ENCODE measurements around the gene LRG1. TPM values are rescaled to one million over a fixed set of nuclear protein-coding genes. Genes with fewer than 3 reads are reported as not detected.

LRG1 gene
- total RNA-seq, 1 donor from 2014 or later, result not detected

DNA sequence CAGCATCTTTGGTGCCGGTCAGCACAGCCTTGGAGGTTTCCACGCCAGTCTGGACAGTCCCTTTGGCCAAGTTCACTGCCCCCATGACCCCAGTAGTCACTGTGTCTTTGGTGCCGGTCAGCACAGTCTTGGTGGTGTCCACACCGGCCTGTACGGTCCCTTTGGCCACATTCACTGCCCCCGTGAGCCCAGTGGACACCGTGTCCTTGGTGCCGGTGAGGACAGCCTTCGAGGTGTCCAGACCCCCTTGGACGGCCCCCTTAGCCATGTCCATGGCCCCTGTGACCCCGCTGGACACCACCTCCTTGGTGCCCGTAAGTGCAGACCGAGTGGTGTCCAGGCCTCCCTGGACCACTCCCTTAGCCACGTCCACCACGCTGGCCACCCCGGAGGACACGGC lies 26.6 kb downstream of the LRG1 start:
- Histone ChIP-seq H3K36me3 (no peaks in the 10 kb centered on the region), H2AFZ (replicated peaks) (no peak overlapping the region), H3K27ac (no peak overlapping the region), H3K79me2 (ENCODE audit: low read depth) (no peaks in the 10 kb centered on the region), H4K20me1 (ENCODE audit: low read depth) (no peaks in the 10 kb centered on the region), H3K4me2 (no peak overlapping the region), H3K27me3 (peaks cover 26% of the 10 kb centered on the region), H3K4me3 (no peak overlapping the region), H3K4me1 (peaks cover 6% of the 10 kb centered on the region), H3K9me3 (ENCODE audit: low read depth) (no peaks in the 10 kb centered on the region), H3F3A (ENCODE audit: low read depth) (no peaks in the 10 kb centered on the region), H3K9ac (no peak overlapping the region)
- Mint-ChIP-seq H3K27me3 (ENCODE audit: insufficient read depth, low read depth) (peaks cover 12% of the 10 kb centered on the region), H3K4me1 (no peaks in the 10 kb centered on the region), H3K36me3 (no peaks in the 10 kb centered on the region), H3K27ac (no peak overlapping the region), H3K9me3 (no peaks in the 10 kb centered on the region), H3K4me3 (no peak overlapping the region)
- TF ChIP-seq EZH2 (IDR thresholded peaks at IDR 0.05), result no peak
- TF ChIP-seq EZH2phosphoT487 (IDR thresholded peaks at IDR 0.05), result no peak
- TF ChIP-seq, protein P1, sequence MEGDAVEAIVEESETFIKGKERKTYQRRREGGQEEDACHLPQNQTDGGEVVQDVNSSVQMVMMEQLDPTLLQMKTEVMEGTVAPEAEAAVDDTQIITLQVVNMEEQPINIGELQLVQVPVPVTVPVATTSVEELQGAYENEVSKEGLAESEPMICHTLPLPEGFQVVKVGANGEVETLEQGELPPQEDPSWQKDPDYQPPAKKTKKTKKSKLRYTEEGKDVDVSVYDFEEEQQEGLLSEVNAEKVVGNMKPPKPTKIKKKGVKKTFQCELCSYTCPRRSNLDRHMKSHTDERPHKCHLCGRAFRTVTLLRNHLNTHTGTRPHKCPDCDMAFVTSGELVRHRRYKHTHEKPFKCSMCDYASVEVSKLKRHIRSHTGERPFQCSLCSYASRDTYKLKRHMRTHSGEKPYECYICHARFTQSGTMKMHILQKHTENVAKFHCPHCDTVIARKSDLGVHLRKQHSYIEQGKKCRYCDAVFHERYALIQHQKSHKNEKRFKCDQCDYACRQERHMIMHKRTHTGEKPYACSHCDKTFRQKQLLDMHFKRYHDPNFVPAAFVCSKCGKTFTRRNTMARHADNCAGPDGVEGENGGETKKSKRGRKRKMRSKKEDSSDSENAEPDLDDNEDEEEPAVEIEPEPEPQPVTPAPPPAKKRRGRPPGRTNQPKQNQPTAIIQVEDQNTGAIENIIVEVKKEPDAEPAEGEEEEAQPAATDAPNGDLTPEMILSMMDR (IDR thresholded peaks at IDR 0.05), result no peak
- no peak for DNase-seq (ENCODE audit: low spot score)

DNA sequence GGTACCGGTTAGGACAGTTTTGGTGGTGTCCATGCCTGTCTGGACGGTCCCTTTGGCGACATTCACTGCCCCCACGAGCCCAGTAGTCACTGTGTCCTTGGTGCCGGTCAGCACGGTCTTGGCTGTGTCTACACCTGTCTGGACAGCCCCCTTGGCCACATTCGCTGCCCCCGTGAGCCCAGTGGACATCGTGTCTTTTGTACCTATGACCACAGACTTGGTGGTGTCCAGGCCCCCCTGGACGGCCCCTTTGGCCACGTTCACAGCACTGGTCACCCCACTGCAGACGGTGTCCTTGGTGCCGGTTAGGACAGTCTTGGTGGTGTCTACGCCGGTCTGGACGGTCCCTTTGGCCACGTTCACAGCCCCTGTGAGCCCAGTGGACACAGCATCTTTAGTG lies 27.8 kb downstream of the LRG1 start:
- Histone ChIP-seq H2AFZ (replicated peaks) (no peak overlapping the region), H3K9me3 (ENCODE audit: low read depth) (no peaks in the 10 kb centered on the region), H3K79me2 (ENCODE audit: low read depth) (no peaks in the 10 kb centered on the region), H3K4me2 (no peak overlapping the region), H3K27ac (no peak overlapping the region), H4K20me1 (ENCODE audit: low read depth) (no peaks in the 10 kb centered on the region), H3K4me1 (peaks cover 6% of the 10 kb centered on the region), H3K9ac (no peak overlapping the region), H3K4me3 (no peak overlapping the region), H3F3A (ENCODE audit: low read depth) (no peaks in the 10 kb centered on the region), H3K36me3 (no peaks in the 10 kb centered on the region), H3K27me3 (peaks cover 26% of the 10 kb centered on the region)
- Mint-ChIP-seq H3K27me3 (ENCODE audit: insufficient read depth, low read depth) (peaks cover 13% of the 10 kb centered on the region), H3K4me1 (no peaks in the 10 kb centered on the region), H3K36me3 (no peaks in the 10 kb centered on the region), H3K4me3 (no peak overlapping the region), H3K27ac (no peak overlapping the region), H3K9me3 (no peaks in the 10 kb centered on the region)
- DNase-seq (ENCODE audit: low spot score), result no peak
- TF ChIP-seq, protein P1 (IDR thresholded peaks at IDR 0.05), result no peak
- no peak for TF ChIP-seq EZH2 (IDR thresholded peaks at IDR 0.05)
- TF ChIP-seq EZH2phosphoT487 (IDR thresholded peaks at IDR 0.05), result no peak

DNA sequence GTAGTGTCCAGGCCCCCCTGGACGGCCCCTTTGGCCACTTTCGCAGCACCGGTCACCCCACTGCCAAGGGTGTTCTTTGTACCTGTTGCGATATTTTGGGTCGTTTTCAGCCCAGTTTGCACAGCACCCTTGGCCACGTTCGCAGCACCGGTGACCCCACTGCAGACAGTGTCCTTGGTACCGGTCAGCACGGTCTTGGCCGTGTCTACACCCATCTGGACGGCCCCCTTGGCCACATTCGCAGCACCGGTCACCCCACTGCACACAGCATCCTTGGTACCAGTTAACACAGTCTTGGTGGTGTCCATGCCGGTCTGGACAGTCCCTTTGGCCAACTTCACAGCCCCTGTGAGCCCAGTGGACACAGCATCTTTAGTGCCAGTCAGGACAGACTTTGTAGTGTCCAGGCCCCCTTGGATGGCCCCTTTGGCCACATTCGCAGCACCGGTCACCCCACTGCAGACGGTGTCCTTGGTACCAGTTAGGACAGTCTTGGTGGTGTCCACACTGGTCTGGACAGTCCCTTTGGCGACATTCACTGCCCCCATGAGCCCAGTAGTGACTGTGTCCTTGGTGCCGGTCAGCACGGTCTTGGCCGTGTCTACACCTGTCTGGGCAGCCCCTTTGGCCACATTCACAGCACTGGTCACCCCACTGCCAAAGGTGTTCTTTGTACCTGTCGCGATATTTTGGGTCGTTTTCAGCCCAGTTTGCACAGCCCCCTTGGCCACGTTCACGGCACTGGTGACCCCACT lies 28.4 kb downstream of the LRG1 start:
- Histone ChIP-seq H3K36me3 (no peaks in the 10 kb centered on the region), H3K9me3 (ENCODE audit: low read depth) (no peaks in the 10 kb centered on the region), H3K4me1 (peaks cover 1% of the 10 kb centered on the region), H3K4me3 (no peak overlapping the region), H4K20me1 (ENCODE audit: low read depth) (no peaks in the 10 kb centered on the region), H3F3A (ENCODE audit: low read depth) (no peaks in the 10 kb centered on the region), H3K79me2 (ENCODE audit: low read depth) (no peaks in the 10 kb centered on the region), H3K9ac (no peak overlapping the region), H2AFZ (replicated peaks) (no peak overlapping the region), H3K27ac (no peak overlapping the region), H3K4me2 (no peak overlapping the region), H3K27me3 (peaks cover 26% of the 10 kb centered on the region)
- no peaks in the 10 kb centered on the region for H3K36me3 Mint-ChIP-seq
- no peaks in the 10 kb centered on the region for H3K4me1 Mint-ChIP-seq
- no peak overlapping the region for H3K27ac Mint-ChIP-seq
- H3K9me3 Mint-ChIP-seq, result no peaks in the 10 kb centered on the region
- H3K27me3 Mint-ChIP-seq (ENCODE audit: insufficient read depth, low read depth), result peaks cover 13% of the 10 kb centered on the region
- no peak overlapping the region for H3K4me3 Mint-ChIP-seq
- TF ChIP-seq EZH2 (IDR thresholded peaks at IDR 0.05) (no peak), EZH2phosphoT487 (IDR thresholded peaks at IDR 0.05) (no peak)
- TF ChIP-seq, protein P1 (IDR thresholded peaks at IDR 0.05), result no peak
- no peak for DNase-seq (ENCODE audit: low spot score)
